DND-41 (cell line): ENCODE data around the gene CNIH4.

Source experiments
- CTCF ChIP-seq: IDR thresholded peaks from 2 replicates; pipeline ENCODE4 v1.5.1; 2012; ENCODE audit warnings: borderline replicate concordance, low read length, moderate library complexity, mild to moderate bottlenecking; ENCODE audit not compliant: poor library complexity, severe bottlenecking; ENCODE audit errors: extremely low read depth
- EZH2 ChIP-seq: IDR thresholded peaks from 3 replicates; pipeline ENCODE4 v1.6.1; 2012; ENCODE audit warnings: borderline replicate concordance, low read depth, mild to moderate bottlenecking, moderate library complexity, low read length, inconsistent platforms; ENCODE audit not compliant: severe bottlenecking

DNA sequence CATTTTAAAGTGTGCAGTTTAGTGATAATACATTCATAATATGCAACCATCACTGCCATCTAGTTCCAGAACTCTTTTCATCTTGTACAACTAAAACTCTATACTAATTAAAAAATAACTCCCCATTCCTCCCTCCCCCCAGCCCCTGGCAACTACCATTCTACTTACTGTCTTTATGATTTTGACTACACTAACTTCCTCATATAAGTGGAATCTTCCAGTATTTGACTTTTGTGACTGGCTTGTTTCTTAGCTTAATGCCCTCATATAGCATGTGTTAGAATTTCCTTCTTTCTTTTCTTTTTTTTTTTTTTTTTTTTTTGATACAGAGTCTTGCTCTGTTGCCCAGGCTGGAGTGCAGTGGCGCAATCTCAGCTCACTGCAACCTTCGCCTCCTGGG, 25.4 kb upstream of the CNIH4 start:
- no peak for TF ChIP-seq EZH2
- no peak for TF ChIP-seq CTCF
